Hematopoietic multipotent progenitor cell treated with erythropoietin and hydrocortisone succinate and interleukin-3 and kit ligand, for 4 days (in vitro differentiated cells): ENCODE data around the gene ETAA1.

ENCODE experiments used
- DNase-seq: peaks from one replicate; pipeline ENCODE4 v3.0.0-alpha.2; 2015

Gene ETAA1

GRCh38 chr2:67438337-67438736, 41.2 kb downstream of the ETAA1 start:
- no peak for DNase-seq

GRCh38 chr2:67445652-67446268, 48.6 kb downstream of the ETAA1 start:
- DNase-seq: no peak

- DNase-seq: no peak
These were observed 49.4 kb downstream of the ETAA1 start for GRCh38 chr2:67446491-67446911.

GRCh38 chr2:67448648-67449047, 51.5 kb downstream of the ETAA1 start:
- no peak for DNase-seq

GRCh38 chr2:67451086-67451832, 54.1 kb downstream of the ETAA1 start:
- DNase-seq: no peak

GRCh38 chr2:67453310-67453709, 56.2 kb downstream of the ETAA1 start:
- no peak for DNase-seq

GRCh38 chr2:67455219-67456142, 58.3 kb downstream of the ETAA1 start:
- DNase-seq: no peak

GRCh38 chr2:67456428-67456827, 59.3 kb downstream of the ETAA1 start:
- DNase-seq: no peak

GRCh38 chr2:67457699-67458098, 60.6 kb downstream of the ETAA1 start:
- DNase-seq: no peak

- DNase-seq: no peak
These were observed 62.6 kb downstream of the ETAA1 start for GRCh38 chr2:67459761-67460160.
